GM18520 (cell line): Measurements from ENCODE around the gene DENND1A.

Experiments
- ATAC-seq: cut with Tn5 transposase; IDR thresholded peaks from one replicate; pipeline ENCODE4 v1.9.1; 2021; ENCODE audit not compliant: unreplicated experiment

DENND1A gene

DNA sequence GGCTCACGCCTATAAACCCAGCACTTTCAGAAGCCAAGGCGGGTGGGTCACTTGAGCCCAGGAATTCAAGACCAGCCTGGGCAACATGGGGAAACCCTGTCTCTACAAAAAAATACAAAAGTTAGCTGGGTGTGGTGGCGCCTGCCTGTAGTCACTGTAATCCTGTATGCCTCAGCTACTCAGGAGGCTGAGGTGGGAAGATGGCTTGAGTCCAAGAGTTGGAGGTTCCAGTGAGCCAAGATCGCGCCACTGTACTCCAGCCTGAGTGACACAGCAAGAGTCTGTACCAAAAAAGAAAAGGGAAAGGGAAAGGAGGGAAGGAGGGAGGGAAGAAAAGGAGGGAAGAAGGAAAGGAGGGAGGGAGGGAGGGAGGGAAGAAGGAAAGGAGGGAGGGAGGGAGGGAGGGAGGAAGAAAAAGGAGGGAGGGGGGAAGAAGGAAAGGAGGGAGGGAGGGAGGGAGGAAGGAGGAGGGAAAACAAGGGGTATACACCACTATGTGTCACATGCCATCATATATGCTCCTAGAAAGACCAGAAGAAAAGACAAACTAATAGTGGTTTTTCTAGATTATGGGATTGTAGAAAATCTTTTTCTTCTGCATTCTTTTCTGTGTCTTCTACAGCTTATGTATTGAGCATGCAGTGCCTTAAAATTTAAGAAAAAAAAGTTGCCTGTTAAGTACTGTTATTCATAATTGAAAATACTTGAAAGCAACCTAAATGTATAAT, 240.1 kb downstream of the DENND1A start:
- no peak for ATAC-seq

DNA sequence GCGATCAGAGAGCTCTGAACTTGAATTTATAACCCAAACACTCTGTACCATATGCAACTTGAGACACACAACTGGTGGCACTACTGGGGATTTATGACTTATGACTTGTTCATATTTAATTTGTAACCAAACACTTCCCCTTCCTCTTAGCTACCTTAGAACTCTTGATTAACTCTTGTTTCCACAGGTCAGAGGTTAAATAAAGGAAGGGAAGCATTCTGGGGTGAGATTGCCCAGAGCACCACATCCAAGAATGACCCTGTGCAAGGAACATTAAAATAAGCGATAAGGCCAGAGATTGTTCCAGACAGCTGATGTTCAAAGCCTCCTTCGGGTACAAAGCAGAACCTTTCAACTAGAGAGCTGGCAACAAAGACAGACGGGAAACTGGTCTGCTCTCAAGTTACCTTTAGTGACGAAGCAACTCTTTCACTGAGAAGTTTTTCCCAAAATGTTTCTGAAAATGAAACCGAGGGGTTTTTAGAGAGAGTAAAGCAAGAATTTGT, 242.6 kb downstream of the DENND1A start:
- no peak for ATAC-seq

- ATAC-seq, result no peak
Observed at GRCh38 chr9:123686829-123687192, 243.1 kb downstream of the DENND1A start.

DNA sequence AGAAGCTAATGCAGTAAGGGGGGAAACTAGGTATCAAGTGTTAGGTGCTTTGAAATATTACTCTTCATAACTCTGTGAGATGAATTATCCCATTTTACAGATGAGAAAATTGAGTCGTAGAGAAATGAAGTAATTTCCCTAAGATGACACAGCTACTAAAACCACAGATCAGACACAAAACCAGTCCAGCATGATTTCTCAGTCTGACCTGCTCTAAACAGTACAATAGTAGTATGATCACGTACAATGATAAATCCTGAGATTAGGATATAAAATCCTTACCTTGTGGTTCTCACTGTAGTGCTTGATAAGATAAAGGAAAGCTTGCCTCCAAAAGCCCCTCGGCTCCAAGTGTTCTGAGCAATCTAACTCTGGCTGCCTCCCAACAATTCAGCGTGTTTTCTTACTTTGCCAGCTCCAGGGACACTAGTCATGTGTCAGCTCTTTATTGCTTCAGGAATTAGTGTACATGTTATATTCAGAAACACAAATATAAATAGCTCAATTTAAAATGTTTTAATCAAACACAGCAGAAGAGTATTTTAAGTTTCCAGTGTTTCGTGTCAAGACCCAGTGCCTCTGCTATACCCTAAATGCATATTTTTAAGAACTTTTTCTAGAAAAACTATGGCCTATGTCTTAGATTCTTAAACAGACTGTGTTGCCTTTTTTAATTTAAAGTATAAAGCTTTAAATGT, 243.6 kb downstream of the DENND1A start:
- no peak for ATAC-seq

DNA sequence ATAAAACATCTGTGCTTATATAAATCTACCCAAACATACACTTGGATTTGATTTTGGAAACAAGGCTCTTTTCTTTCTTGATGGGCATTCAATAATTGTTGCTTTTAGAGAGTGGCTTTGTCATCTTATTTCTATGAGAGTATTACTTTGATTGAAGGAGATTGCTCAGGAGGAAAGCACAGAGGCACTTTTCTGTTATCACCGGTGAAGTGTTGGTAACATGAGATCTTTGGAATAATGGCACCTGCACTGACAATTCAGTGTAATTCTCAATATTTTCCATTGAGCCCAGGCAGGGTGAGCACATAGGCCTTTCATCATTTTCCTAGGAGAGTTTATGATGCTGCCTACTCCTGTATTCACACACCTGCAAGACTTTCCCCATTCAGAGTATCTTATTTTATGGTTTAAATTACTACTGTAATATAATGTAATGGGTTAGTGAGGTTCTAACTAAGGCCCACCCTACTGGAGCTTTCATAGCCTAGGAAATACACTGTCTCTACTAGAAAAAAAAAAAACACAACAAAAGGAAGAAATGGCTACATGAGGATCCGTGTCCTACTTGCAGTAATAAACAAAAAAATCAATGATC, 244.3 kb downstream of the DENND1A start:
- ATAC-seq, result no peak

DNA sequence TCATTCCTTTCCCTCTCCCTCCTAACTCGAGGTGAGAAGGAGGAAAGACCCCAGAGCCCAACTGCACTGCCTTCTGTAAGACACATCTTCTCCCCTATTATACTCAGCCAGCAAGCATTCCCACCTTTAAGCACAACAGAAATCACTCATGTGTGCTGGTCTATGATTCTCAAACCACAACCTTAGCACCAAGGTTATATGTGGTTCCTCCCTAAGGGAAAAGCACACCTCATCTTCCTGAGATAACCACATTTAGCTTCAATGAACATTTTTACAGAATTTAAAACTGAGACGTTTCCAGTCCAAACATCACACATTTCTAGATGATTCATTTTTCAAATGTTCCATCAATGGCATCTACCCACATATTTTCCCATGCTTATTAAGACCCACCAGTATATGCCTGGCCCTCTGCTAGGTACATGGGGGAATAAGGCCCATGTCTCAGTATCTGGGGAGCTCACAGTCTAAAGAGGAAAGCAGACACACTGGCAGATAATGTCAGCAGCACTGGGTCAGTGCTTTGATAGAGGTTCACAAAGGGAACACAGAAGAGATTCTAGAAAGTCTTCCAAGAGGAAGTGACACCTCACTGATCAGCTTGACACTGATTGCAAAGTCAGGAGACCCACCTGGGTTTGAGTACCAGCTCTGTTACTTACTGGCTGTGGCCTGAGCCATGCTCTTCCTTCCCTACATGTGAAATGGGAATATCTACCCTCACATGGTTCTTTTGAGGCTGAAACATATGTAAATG, 245.4 kb downstream of the DENND1A start:
- ATAC-seq, result no peak

DNA sequence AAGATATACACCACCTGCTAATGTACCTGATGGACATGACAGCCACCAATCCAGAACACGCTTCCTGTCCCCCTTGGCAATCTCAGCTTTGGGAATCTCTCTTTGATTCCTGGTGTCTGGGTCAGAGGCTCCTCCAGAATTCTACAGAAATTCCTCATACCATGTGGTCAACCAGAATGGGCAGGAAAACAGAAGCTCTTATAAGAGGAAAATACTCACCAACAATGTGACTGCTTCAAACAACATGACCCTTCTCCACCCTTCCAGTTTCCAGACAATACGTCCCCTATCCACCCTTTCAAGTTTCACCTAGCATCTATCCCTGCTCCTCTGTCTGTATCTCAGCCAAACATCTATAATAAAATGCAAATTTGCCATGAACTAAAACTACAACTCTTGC, 247.2 kb downstream of the DENND1A start:
- ATAC-seq, result no peak

GRCh38 chr9:123680352-123680751, 249.6 kb downstream of the DENND1A start:
- no peak for ATAC-seq

GRCh38 chr9:123679330-123679987, 250.5 kb downstream of the DENND1A start:
- ATAC-seq, result peak; percentile 83

DNA sequence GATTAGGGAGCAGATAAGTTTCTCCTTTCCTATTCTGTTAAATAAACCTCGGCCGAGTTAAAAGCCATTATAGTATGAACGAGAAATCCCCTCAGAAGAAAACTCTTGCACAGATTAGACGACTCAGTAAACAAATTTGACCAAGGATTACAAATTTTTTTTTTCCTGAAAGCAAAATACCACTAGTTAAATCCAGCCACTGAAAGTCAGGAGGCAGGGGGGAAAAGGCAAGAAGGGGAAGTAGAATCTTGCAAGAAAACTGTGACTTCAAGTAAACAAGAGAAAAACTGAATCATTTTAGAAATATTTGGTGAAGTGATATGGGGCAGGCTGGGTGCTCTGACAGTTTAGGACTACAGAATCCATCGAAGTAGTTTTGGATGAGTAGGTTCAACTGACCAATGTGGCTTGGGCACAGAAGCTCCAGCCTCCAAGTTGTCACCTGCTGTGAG, 251.0 kb downstream of the DENND1A start:
- ATAC-seq, result no peak

DNA sequence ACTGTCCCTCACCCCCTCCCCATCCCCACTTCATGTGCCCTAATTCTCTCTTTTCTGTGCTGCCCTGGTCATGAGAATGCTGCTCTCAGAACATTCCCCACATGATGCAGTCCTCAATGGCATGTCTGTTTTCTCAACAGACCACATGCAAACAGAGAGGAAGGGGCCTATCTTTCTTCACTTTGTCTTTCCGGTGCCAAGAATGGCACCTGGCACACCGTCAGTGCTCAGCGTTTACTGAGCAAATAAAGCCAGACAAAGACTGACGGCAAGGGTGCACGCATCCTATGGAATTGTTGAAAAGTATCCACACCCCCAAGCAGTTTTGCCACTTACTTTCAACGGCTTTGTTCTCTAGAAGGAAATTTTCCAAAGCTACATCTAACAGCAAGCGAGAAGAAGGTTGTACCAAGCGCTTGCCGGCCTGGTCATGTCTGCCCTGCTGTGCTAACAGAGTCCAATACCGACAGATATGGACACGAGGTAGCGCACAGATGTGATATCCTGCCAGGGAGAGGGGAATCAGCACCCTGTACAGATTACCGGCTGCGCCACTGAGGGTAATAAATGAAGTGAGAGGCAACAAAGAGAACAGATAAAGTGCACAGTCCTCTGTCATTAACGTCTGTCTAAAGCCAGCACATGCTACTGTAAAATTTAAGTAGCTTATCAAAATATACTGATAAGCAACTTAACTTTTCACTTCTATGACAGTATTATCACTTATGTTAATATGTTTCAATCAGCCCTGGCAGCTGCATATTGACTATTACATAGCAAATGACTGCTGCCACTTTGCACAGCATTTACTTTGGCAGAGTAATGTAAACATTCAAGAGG, 251.7 kb downstream of the DENND1A start:
- ATAC-seq, result no peak

DNA sequence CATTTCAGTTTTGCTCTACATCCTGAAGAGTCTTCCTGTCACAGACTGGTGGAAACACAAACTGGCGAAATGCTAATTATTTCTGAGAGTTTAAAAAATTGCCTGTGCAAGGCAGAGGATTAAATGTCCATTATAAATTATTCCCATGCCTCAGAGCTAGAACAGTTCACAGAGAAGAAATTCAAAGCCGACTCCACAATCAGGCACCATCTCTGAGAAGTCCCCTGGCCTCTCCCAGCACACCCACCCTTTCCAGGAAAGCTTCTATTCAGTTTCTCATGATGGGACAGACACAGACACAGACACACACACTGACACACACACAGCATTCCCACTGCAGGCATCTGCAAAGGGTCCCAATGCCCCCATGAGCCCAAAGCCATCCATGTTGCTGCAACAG, 253.1 kb downstream of the DENND1A start:
- ATAC-seq, result no peak

DNA sequence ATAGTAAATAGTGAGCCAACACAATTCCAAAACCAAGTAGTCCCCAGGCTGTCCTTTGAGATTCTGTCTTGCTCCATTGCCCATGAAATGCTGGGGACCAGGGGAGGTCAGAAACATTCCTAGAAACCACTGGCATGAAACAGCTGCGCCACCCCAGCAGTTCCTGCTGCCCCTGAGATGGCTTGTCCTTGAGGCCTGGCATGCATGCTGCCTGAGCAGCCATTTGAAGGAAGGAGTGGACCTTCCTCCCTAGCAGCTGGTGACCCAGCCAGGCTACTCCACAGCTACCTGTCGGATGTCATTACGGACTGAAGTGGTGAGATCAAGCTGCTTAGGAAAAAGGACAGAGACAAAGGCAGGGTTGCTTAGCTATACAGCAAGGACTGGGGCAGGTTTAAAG, 260.6 kb downstream of the DENND1A start:
- ATAC-seq, result no peak

DNA sequence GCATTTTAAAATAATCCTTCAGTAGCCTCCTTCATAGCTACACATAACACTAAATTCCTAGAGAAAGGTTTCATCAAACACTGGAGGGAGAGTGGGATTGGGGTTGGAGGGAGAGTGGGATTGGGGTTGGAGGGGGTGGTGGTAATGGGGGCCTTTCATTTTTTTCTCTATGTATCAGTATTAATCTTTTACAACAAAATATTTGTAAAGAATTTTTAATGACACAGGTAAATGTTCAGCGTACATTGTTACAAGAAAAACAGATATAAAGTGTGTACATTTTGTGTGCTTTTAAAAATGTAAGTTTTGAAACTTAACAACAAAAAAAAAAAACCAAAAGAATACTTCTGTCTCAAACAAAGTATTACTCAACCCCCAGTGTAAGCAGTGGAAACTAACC, 266.4 kb downstream of the DENND1A start:
- no peak for ATAC-seq

- no peak for ATAC-seq
Observed at GRCh38 chr9:123662057-123662776, 267.7 kb downstream of the DENND1A start.

- no peak for ATAC-seq
Observed at GRCh38 chr9:123660691-123661466, 269.0 kb downstream of the DENND1A start.

DNA sequence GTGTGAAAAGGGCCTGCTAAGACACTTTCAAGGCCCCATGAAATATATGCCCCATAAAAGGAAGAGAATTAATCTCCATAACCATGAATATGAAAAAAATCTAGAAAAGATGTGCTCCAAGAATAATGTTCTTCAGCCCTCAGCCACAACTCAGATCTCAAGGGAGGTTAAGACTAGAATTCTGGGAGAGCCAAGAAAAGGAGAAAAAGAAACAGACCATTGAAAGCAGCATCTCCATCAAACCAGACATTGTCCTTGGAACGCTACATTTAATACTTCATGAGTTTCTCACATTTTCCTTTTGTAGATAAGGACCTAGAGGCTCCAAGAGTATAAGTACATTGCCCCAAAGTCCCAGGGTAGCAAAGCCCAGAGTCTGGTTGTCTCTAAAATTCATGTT, 270.6 kb downstream of the DENND1A start:
- ATAC-seq, result no peak

GRCh38 chr9:123658792-123659191, 271.1 kb downstream of the DENND1A start:
- ATAC-seq, result no peak

DNA sequence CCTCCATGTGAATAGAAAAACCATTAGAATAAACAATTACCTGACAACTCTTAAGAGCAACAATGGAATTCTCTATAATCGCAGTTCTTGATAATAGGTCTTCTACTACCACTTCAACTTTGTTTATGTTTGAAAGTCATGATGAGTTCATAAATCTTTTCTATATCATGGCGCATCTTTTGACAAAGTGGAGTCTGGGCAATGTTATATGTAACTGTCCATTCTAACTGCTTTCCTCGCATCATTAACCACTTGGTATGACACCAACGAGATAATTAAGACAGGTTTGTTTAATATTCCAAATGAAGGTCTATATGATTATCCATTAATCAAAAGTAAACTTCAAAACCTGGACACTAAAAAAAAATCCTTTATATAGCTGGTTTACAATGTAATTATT, 272.0 kb downstream of the DENND1A start:
- ATAC-seq, result no peak
